Adrenal gland (tissue), 5 donors: ENCODE data around the gene GLDC.

ENCODE experiments used
- CTCF ChIP-seq, 6 experiments: fragments of 450-650 bp in 4 of 6; fragments of 200-600 bp in 2 of 6; sonication (generic) in 1 of 6; IDR thresholded peaks; 1 replicate in 5 of 6; 2 replicates in 1 of 6; pipeline versions ENCODE4 v1.5.1 to v1.8.0; 2016 to 2021; ENCODE audit warnings: antibody characterized with exemption in 6 of 6, mild to moderate bottlenecking in 2 of 6, moderate library complexity in 1 of 6
- POLR2A ChIP-seq, 2 donors: fragments of 450-650 bp; IDR thresholded peaks; one replicate each; pipeline ENCODE4 v1.6.1; 2017; ENCODE audit warnings: antibody characterized with exemption in 2 of 2, mild to moderate bottlenecking in 2 of 2, moderate library complexity in 1 of 2
- donor health status: DM: no; HTN: no; CAD: no.

DNA sequence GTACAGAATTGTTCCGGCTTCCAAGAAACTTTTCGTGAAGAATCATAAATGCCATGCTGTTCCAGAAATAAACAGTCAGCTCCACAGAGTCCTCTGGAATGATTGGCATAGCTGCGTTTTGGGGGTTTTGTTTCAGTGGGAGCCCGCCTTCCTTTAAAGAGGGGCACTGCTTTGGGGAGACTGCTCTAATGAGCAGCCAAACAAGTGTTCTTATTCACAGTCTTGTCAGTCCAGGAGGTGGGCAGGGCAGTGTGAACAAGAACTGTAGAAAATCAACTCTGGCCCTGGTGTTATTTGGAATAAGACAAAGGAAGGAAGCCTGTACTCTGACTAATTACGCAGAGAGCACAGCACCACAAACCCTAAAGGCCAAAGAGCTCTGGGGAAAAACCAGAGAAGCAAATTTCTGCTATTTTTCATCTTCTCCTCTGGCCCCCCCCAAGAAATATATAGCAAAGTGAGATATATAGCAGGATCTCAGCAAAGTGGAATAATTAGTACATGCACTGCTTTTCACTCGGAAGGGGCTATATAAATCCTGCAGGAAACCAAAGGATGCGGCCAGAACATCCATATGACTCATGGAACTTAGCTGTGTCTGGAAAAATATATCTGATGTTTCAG, 92.9 kb downstream of the GLDC start:
- TF ChIP-seq POLR2A (IDR thresholded peaks at IDR 0.05) (no peak), CTCF (IDR thresholded peaks at IDR 0.05) (no peak)
